GM18511 (cell line): Measurements from ENCODE around the gene PCDH15.

ENCODE experiments used
- ATAC-seq: cut with Tn5 transposase; IDR thresholded peaks from one replicate; pipeline ENCODE4 v1.9.1; 2021; ENCODE audit warnings: mild to moderate bottlenecking, moderate library complexity; ENCODE audit not compliant: unreplicated experiment

PCDH15 gene

GRCh38 chr10:54800741-54801421, at the start of gene PCDH15:
TSS of gene PCDH15 (minus strand) at chr10:54801231. CDS start at chr10:54664262, 136,969 bp downstream.
- no peak for ATAC-seq

- ATAC-seq: no peak
Observed at GRCh38 chr10:54843932-54844331, 42.9 kb upstream of the PCDH15 start.

- no peak for ATAC-seq
Observed at GRCh38 chr10:54843085-54843646, 42.1 kb upstream of the PCDH15 start.

- ATAC-seq: no peak
Observed at GRCh38 chr10:54837479-54837878, 36.4 kb upstream of the PCDH15 start.

GRCh38 chr10:54833029-54833428, 32.0 kb upstream of the PCDH15 start:
- ATAC-seq: no peak

- no peak for ATAC-seq
Observed at GRCh38 chr10:54826994-54827560, 26.0 kb upstream of the PCDH15 start.

- ATAC-seq: no peak
Observed at GRCh38 chr10:54815583-54815982, 14.6 kb upstream of the PCDH15 start.

GRCh38 chr10:54808186-54808935, 7.3 kb upstream of the PCDH15 start:
- ATAC-seq: no peak

- ATAC-seq: no peak
Observed at GRCh38 chr10:54799506-54799905, 1.5 kb downstream of the PCDH15 start.

- no peak for ATAC-seq
Observed at GRCh38 chr10:54797636-54798321, 3.3 kb downstream of the PCDH15 start.

GRCh38 chr10:54796881-54797280, 4.2 kb downstream of the PCDH15 start:
- no peak for ATAC-seq

- no peak for ATAC-seq
Observed at GRCh38 chr10:54776622-54777021, 24.4 kb downstream of the PCDH15 start.

GRCh38 chr10:54772468-54773122, 28.4 kb downstream of the PCDH15 start:
- ATAC-seq: no peak

- no peak for ATAC-seq
Observed at GRCh38 chr10:54769051-54769450, 32.0 kb downstream of the PCDH15 start.

- ATAC-seq: no peak
Observed at GRCh38 chr10:54758791-54759190, 42.2 kb downstream of the PCDH15 start.

- ATAC-seq: no peak
Observed at GRCh38 chr10:54749623-54750022, 51.4 kb downstream of the PCDH15 start.

GRCh38 chr10:54745436-54745835, 55.6 kb downstream of the PCDH15 start:
- ATAC-seq: no peak

- ATAC-seq: no peak
Observed at GRCh38 chr10:54742416-54742815, 58.6 kb downstream of the PCDH15 start.

GRCh38 chr10:54728511-54728910, 72.5 kb downstream of the PCDH15 start:
- no peak for ATAC-seq

GRCh38 chr10:54722075-54722474, 79.0 kb downstream of the PCDH15 start:
- ATAC-seq: no peak

- ATAC-seq: no peak
Observed at GRCh38 chr10:54710918-54711317, 90.1 kb downstream of the PCDH15 start.
